Measurements from ENCODE around the gene KRT33A. TPM values are rescaled to one million over a fixed set of nuclear protein-coding genes. Genes with fewer than 3 reads are reported as not detected.
"Not testable (repeated sequence)": the region's sequence is repeated elsewhere in the genome, so short reads cannot be mapped to it uniquely, and the experiment has no call there.

Gene KRT33A
- polyA plus RNA-seq (2012; ENCODE audit: low read depth, missing spikeins): not detected

DNA sequence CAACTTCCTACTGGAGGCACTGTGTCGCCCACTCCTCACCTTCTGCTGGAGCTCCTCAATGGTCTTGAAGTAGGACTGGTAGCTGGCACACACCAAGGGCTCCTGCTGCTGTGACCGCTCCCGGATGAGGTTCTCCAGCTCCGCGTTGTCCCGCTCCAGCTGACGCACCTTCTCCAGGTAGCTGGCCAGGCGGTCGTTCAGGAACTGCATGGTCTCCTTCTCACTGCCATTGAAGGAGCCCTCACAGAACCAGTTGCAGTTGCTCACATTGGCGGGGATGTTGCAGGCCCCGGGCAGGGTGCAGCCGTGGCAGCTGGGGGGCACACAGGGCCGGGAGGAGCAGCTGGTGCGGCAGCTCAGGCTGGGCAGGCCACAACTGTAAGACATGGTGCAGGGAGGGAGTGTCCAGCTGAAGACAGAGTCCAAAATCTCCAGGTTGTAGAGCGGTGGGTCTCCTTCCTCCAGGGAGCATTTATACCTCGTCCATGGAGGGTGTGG is at the start of gene KRT33A:
KRT33A (minus strand) TSS at position 448 of the 498 bp plus-strand sequence; CDS start at position 387, 61 bp downstream.
- not testable (repeated sequence) for FAIRE-seq; DNase-seq (ENCODE audit: insufficient read length, low spot score)

DNA sequence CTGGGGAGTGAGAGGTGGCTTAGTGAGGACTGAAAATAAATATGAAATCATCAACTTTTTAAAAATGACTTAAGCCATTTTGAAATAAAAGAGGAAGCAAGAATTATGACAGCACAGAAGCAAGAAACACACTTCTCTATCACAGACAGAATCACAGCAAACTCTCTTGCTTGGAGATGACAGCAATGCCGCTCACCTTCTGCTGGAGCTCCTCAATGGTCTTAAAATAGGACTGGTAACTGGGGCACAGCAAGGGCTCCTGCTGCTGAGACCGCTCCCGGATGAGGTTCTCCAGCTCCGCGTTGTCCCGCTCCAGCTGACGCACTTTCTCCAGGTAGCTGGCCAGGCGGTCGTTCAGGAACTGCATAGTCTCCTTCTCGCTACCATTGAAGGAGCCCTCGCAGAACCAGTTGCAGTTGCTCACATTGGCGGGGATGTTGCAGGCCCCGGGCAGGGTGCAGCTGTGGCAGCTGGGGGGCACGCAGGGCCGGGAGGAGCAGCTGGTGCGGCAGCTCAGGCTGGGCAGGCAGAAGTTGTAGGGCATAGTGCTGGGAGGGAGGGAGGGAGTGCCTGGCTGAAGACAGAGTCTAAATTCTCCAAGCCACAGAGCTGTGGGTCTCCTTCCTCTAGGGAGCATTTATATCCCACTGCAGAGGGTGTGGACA is 46.5 kb upstream of the KRT33A start, which contains the start of gene KRT31:
KRT31 (minus strand) TSS at position 613 of the 665 bp plus-strand sequence; CDS start at position 544, 69 bp downstream.
- DNase-seq (ENCODE audit: insufficient read length, low spot score): no peak
- no peak for TF ChIP-seq POLR2A (IDR thresholded peaks at IDR 0.05; ENCODE audit: low read depth, low read length)
- TF ChIP-seq POU2F2 (IDR thresholded peaks at IDR 0.05; ENCODE audit: low read depth, low read length): no peak
- no peak for TF ChIP-seq SPI1 (IDR thresholded peaks at IDR 0.05; ENCODE audit: low read depth, low read length)
- TF ChIP-seq PAX5 (IDR thresholded peaks at IDR 0.05; ENCODE audit: insufficient read depth, low read length, severe bottlenecking): no peak
- TF ChIP-seq TAF1 (IDR thresholded peaks at IDR 0.05; ENCODE audit: low read depth, low read length): no peak
- TF ChIP-seq POLR2AphosphoS5 (IDR thresholded peaks at IDR 0.05; ENCODE audit: low read depth, low read length): no peak
- no peak for FAIRE-seq

DNA sequence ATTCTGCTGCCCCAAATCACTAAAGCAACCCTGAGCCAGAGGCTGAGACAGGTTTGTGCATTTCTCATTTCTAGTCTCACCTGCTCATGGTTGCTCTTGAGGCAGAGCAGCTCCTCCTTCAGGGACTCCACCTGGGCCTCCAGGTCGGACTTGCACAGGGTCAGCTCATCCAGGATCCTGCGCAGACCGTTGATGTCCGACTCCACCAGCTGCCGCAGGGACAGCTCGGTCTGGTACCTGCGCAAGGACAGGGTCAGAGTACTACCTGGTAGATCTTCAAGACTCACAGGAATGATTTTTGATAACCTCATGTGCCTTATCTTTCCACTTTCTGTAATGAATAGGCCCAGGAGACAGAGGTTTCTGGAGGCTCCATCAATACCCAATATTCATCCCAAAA is 45.7 kb upstream of the KRT33A start:
- FAIRE-seq (no peak), DNase-seq (ENCODE audit: insufficient read length, low spot score) (no peak)
- no peak for TF ChIP-seq TAF1 (IDR thresholded peaks at IDR 0.05; ENCODE audit: low read depth, low read length)
- no peak for TF ChIP-seq POLR2A (IDR thresholded peaks at IDR 0.05; ENCODE audit: low read depth, low read length)
- TF ChIP-seq POU2F2 (IDR thresholded peaks at IDR 0.05; ENCODE audit: low read depth, low read length): no peak

DNA sequence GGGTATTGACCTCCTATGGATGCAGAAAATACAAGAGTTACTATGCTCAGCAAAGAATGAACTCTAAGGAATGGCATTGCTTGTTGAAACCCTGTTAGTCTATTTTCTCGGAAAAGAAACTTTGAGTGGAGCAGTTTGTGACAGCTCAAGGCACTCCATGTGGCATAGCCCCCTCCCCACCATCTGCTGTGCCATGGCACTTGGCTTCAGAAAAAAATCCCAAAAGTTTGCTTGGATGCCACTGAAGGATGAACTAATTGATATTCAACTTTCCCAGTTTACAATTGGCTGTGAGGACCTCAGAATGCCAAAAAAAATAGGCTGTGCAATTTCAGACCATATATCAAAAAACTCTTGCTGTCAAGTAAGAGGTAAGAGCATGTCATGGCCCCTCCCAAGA is 45.0 kb upstream of the KRT33A start:
- no peak for DNase-seq (ENCODE audit: insufficient read length, low spot score)
- no peak for FAIRE-seq
- TF ChIP-seq POLR2AphosphoS5 (IDR thresholded peaks at IDR 0.05; ENCODE audit: low read depth, low read length) (no peak), TAF1 (IDR thresholded peaks at IDR 0.05; ENCODE audit: low read depth, low read length) (no peak), POLR2A (IDR thresholded peaks at IDR 0.05; ENCODE audit: low read depth, low read length) (no peak), SPI1 (IDR thresholded peaks at IDR 0.05; ENCODE audit: low read depth, low read length) (no peak)

GRCh38 chr17:41395044-41395443 is 44.4 kb upstream of the KRT33A start:
- FAIRE-seq: not testable (repeated sequence)

GRCh38 chr17:41394254-41394996 is 43.8 kb upstream of the KRT33A start:
- no peak for TF ChIP-seq POLR2A (IDR thresholded peaks at IDR 0.05; ENCODE audit: low read depth, low read length)
- no peak for TF ChIP-seq POLR2AphosphoS5 (IDR thresholded peaks at IDR 0.05; ENCODE audit: low read depth, low read length)
- TF ChIP-seq TAF1 (IDR thresholded peaks at IDR 0.05; ENCODE audit: low read depth, low read length): no peak
- no peak for TF ChIP-seq SPI1 (IDR thresholded peaks at IDR 0.05; ENCODE audit: low read depth, low read length)
- TF ChIP-seq PAX5 (IDR thresholded peaks at IDR 0.05; ENCODE audit: insufficient read depth, low read length, severe bottlenecking): no peak
- no peak for TF ChIP-seq POU2F2 (IDR thresholded peaks at IDR 0.05; ENCODE audit: low read depth, low read length)
- FAIRE-seq (no peak), DNase-seq (ENCODE audit: insufficient read length, low spot score) (no peak)

More at GRCh38 chr17:41395044-41395443, 44.4 kb upstream of the KRT33A start:
- DNase-seq (ENCODE audit: insufficient read length, low spot score): not testable (repeated sequence)

GRCh38 chr17:41393826-41394225 is 43.2 kb upstream of the KRT33A start:
- DNase-seq (ENCODE audit: insufficient read length, low spot score): no peak
- FAIRE-seq: no peak
- TF ChIP-seq POU2F2 (IDR thresholded peaks at IDR 0.05; ENCODE audit: low read depth, low read length): no peak

DNA sequence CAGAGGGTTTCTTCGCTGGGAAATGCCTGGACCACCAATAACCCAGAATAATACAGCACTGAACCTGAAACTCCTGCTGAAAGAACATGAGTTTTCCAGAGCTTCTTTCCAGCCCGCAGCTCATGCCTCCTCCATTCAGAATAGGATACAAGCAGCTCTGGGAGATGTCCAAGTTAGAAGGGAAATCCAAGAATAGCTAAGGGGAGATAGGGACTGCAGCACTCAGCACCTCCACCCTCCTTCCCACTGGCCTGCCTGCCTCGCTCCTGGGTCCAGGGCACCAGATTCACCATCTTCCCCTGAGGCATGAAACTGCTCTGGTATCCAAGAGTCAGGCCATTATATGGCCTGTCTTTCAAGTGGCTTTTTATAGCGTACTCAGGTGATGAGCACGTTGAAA is 42.7 kb upstream of the KRT33A start:
- DNase-seq (ENCODE audit: insufficient read length, low spot score): no peak
- TF ChIP-seq PAX5 (IDR thresholded peaks at IDR 0.05; ENCODE audit: insufficient read depth, low read length, severe bottlenecking) (no peak), POLR2AphosphoS5 (IDR thresholded peaks at IDR 0.05; ENCODE audit: low read depth, low read length) (no peak), TAF1 (IDR thresholded peaks at IDR 0.05; ENCODE audit: low read depth, low read length) (no peak), POLR2A (IDR thresholded peaks at IDR 0.05; ENCODE audit: low read depth, low read length) (no peak), SPI1 (IDR thresholded peaks at IDR 0.05; ENCODE audit: low read depth, low read length) (no peak), POU2F2 (IDR thresholded peaks at IDR 0.05; ENCODE audit: low read depth, low read length) (no peak)
- FAIRE-seq: no peak

GRCh38 chr17:41392278-41392677 is 41.6 kb upstream of the KRT33A start:
- DNase-seq (ENCODE audit: insufficient read length, low spot score) (no peak), FAIRE-seq (no peak)
- TF ChIP-seq POLR2AphosphoS5 (IDR thresholded peaks at IDR 0.05; ENCODE audit: low read depth, low read length) (no peak), PAX5 (IDR thresholded peaks at IDR 0.05; ENCODE audit: insufficient read depth, low read length, severe bottlenecking) (no peak), TAF1 (IDR thresholded peaks at IDR 0.05; ENCODE audit: low read depth, low read length) (no peak), SPI1 (IDR thresholded peaks at IDR 0.05; ENCODE audit: low read depth, low read length) (no peak), POU2F2 (IDR thresholded peaks at IDR 0.05; ENCODE audit: low read depth, low read length) (no peak), POLR2A (IDR thresholded peaks at IDR 0.05; ENCODE audit: low read depth, low read length) (no peak)

DNA sequence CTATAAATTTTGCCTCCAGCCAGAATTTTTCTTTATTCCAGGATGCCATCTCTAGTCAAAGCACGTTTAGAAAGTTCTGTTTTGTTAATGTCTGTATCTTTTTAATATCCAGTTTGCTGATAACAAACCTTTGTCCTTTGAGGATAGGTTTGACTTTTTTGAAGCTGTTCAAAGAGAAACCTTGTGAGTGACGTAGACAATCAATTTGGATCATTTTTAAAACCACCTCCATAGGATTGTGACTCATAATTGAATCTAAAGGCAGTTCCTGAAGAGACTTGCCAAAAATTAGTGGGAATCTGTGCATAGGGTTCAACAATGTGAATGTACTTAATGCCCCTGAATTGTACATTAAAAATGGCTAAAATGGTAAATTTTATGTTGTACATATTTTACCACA is 40.9 kb upstream of the KRT33A start:
- DNase-seq (ENCODE audit: insufficient read length, low spot score) (no peak), FAIRE-seq (no peak)
- no peak for TF ChIP-seq PAX5 (IDR thresholded peaks at IDR 0.05; ENCODE audit: insufficient read depth, low read length, severe bottlenecking)
- no peak for TF ChIP-seq SPI1 (IDR thresholded peaks at IDR 0.05; ENCODE audit: low read depth, low read length)
- no peak for TF ChIP-seq POU2F2 (IDR thresholded peaks at IDR 0.05; ENCODE audit: low read depth, low read length)
- no peak for TF ChIP-seq TAF1 (IDR thresholded peaks at IDR 0.05; ENCODE audit: low read depth, low read length)
- no peak for TF ChIP-seq POLR2A (IDR thresholded peaks at IDR 0.05; ENCODE audit: low read depth, low read length)
- no peak for TF ChIP-seq POLR2AphosphoS5 (IDR thresholded peaks at IDR 0.05; ENCODE audit: low read depth, low read length)

All from GM12891 (cell line).